CD1c-positive myeloid dendritic cell (primary cell): ENCODE results near the gene LDLRAD2.
A peak's percentile ranks its signal among the peaks of the same experiment; 100 is the strongest.
"Not testable (repeated sequence)": the region's sequence is repeated elsewhere in the genome, so short reads cannot be mapped to it uniquely, and the experiment has no call there.

ENCODE experiments used
- DNase-seq: peaks from one replicate; pipeline ENCODE4 v3.0.0-alpha.2; 2016; ENCODE audit errors: extremely low spot score

The LDLRAD2 gene, protein sequence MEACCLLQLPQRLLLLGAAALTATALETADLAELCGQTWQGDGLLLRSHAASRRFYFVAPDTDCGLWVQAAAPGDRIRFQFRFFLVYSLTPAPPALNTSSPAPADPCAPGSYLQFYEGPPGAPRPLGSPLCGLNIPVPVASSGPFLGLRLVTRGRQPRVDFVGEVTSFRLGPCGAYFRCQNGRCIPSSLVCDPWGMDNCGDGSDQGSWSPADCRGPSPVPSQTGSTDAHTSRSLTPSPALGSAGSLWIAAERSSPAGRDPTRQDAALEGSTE

GRCh38 chr1:21811875-21812305, at the start of gene LDLRAD2:
TSS of gene LDLRAD2 (plus strand) at chr1:21812265. CDS start at chr1:21812452, 187 bp downstream.
- no peak for DNase-seq

GRCh38 chr1:21763236-21763635, 48.8 kb upstream of the LDLRAD2 start:
- no peak for DNase-seq

DNA sequence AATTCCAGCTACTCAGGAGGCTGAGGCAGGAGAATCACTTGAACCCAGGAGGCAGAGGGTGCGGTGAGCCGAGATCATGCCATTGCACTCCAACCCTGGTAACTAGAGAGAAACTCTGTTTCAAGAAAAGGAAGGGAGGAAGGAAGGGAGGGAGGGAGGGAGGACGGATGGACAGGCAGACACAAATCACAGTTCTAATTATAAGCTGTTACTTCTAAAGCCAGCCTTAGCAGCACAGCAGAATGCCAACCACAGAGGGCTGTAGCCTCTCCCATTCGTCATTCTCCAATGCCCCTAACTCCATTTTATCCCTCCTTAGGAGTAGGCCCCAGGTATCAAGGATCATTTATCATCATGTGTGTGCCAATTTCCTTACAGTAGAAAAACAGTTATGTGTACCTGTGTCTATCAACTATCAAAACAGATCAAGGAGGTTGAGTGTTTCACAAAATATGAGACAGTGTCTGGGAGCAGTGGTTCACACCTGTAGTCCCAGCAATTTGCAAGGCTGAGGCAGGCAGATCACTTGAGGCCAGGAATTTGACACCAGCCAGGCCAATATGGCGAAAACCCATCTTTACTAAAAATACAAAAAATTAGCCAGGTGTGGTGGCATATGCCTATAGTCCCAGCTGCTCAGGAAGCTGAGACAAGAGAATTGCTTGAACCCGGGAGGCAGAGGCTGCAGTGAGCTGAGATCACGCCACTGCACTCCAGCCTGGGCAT, 48.2 kb upstream of the LDLRAD2 start:
- no peak for DNase-seq

DNA sequence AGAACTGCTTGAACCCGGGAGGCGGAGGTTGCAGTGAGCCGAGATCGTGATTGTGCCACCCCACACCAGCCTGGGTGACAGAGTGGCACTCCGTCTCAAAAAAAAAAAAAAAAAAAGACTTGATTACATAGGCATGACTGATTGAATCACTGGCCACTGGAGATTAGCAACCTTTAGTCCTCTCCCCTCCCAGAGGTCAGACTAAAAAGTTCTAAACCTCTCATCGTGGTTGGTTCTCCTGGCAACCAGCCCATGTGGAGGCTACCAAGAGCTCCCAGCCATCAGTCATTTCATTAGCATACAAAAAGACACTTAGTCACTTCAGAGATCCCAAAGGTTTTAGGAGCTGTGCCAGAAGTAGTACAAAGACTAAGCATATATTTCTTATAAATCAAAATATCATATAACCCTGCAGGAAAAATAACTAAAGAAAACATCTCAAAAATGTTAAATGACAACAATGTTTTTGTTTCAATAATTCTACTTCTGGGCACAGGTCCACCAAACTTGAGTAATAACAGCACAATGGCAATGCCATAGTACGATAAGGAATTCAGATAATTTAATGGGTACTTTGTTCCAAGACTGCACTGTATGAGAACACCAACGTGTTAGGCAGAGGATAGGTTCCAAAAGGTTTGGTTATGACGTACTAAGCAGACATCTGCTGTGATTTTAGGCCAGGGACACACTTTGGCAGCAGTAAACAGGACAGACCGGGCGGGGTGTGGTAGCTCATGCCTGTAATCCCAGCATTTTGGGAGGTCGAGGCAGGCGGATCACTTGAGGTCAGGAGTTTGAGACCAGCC, 47.2 kb upstream of the LDLRAD2 start:
- peak; percentile 40 for DNase-seq

DNA sequence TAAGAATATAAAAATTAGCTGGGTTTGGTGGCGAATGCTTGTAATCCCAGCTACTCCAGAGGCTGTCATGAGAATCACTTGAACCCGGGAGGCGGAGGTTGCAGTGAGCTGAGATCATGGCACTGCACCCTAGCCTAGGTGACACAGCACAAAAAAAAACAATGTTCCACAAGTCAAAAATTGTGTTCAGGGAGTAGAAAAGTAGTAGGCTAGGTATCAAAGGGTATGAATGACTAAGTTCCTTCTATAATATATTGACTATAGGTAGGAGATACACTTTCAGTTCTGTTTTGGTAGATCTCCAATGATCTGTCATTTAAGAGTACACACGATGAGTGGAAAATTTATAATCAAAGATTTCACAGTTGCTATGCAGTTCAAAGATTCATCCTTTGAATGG, 45.9 kb upstream of the LDLRAD2 start:
- no peak for DNase-seq

- not testable (repeated sequence) for DNase-seq
Measured at GRCh38 chr1:21767106-21767505, 45.0 kb upstream of the LDLRAD2 start.

- no peak for DNase-seq
Measured at GRCh38 chr1:21770201-21770600, 41.9 kb upstream of the LDLRAD2 start.

GRCh38 chr1:21770602-21771001, 41.5 kb upstream of the LDLRAD2 start:
- not testable (repeated sequence) for DNase-seq

- not testable (repeated sequence) for DNase-seq
Measured at GRCh38 chr1:21771672-21772071, 40.4 kb upstream of the LDLRAD2 start.

DNA sequence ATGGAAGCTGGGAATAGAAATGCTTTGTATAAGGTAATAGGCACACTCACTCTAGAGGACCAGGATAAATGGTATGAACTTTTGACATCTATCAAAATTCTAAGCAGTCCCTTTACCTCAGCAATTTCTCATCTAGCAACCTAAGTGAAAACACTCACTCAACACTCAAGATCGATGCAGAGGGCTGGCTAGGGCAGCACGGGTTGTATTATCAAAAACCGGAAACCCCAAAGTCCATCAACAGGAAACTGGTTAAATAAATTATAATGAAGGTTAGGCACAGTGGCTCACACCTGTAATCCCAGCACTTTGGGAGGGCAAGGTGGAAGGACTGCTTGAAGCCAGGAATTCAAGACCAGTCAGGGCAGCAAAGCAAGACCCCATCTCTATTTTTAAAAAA, 38.5 kb upstream of the LDLRAD2 start:
- DNase-seq = no peak

DNA sequence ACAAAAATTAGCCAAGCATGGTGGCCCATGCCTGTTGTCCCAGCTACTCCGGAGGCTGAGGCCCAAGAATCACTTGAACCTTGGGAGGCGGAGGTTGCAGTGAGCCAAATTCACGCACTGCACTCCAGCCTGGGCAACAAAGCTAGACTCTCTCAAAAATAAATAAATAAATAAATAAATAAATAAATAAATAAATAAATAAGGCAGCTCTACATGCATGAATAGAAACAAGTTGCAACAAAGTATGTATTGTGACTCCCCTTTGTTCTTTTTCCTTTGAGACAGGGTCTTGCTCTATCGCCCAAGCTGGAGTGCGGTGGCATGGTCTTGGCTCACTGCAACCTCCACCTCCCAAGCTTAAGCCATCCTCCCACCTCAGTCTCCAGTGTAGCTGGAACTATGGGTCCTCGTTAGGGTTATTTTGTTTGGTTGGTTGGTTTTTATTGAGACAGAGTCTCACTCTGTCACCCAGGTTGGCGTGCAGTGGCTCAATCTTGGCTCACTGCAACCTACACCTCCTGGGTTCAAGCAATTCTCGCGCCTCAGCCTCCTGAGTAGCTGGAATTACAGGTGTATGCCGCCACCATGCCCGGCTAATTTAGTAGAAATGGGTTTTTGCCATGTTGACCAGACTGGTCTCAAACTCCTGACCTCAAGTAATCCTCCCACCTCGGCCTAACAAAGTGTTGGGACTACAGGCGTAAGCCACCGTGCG, 37.1 kb upstream of the LDLRAD2 start:
- DNase-seq = no peak

DNA sequence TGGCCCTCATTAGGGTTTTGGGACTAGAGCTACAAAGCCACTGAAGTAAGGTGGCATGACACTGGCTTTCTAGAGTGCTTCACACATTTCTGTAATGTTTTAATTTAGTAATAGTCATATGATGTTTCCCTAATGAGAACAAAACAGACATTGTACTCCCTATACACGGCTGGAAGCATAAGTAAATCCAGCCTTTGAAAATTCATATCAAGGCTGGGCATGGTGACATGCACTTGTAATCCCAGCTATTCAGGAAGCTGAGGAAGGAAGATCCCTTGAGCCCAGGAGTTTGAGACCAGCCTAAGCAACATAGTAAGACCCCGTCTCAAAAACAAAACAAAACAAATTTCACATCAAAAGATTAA, 36.5 kb upstream of the LDLRAD2 start:
- no peak for DNase-seq

- DNase-seq = no peak
Measured at GRCh38 chr1:21775985-21776562, 36.0 kb upstream of the LDLRAD2 start.

DNA sequence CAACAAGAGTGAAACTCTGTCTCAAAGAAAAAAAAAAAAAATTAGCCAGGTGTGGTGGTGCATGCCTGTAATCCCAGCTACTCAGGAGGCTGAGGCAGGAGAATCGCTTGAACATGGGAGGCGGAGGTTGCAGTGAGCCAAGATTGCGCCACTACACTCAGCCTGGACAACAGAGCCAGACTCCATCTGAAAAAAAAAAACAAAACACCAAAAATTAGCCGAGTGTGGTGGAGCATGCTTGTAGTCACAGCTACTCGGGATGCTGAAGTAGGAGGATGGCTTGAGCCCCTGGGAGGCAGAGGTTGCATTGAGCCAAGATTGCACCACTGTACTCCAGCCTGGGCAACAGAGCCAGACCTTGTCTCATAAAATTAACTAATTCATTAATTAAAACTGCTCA, 35.1 kb upstream of the LDLRAD2 start:
- DNase-seq = not testable (repeated sequence)

- no peak for DNase-seq
Measured at GRCh38 chr1:21778405-21778727, 33.7 kb upstream of the LDLRAD2 start.

- DNase-seq = no peak
Measured at GRCh38 chr1:21779613-21780521, 32.2 kb upstream of the LDLRAD2 start.

DNA sequence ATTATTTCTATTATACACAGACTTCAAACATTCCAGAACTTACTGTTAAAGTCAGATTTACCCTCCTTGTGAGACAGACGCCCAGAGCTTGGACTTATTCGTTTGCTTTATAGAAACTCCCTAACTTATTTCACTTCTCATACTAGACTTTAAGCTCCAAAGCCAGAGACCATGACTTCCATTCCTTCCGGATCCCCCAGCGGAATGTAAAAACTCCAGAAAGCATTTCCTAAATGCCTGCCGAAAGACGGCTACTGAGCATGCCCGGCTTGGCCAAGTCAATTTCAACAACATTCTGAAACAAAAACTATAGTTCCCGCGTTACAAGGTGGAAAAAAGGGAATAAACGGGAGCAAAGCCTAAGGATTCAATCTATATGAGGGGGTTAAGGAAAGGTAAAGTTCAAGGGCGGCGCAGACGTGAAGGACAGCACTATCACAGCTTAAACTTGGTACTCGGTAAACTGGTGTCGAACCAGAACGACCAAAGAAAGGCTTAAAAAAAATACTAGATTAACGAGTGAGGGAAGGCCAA, 30.2 kb upstream of the LDLRAD2 start:
- peak; percentile 40 for DNase-seq

GRCh38 chr1:21782349-21782867, 29.7 kb upstream of the LDLRAD2 start:
- peak; percentile 55 for DNase-seq

GRCh38 chr1:21782868-21783678, 29.0 kb upstream of the LDLRAD2 start, which contains the start of gene USP48:
TSS of gene USP48 (minus strand) at chr1:21783149. CDS start at chr1:21782957, 192 bp downstream.
- DNase-seq = peak; percentile 99
